Loucy (cell line): ENCODE data around the gene STAT5A.

Source experiments
- EZH2phosphoT487 ChIP-seq: fragments of 200-600 bp; IDR thresholded peaks from 2 replicates; pipeline ENCODE4 v1.6.1; 2018; ENCODE audit warnings: antibody characterized with exemption, mild to moderate bottlenecking, moderate library complexity, borderline replicate concordance
- TF ChIP-seq, protein P1 (sequence below): fragments of 200-600 bp; sonication (generic); conservative IDR thresholded peaks from 2 replicates; pipeline ENCODE4 v1.5.1; 2014; ENCODE audit warnings: mild to moderate bottlenecking, antibody characterized with exemption, low read length

DNA sequence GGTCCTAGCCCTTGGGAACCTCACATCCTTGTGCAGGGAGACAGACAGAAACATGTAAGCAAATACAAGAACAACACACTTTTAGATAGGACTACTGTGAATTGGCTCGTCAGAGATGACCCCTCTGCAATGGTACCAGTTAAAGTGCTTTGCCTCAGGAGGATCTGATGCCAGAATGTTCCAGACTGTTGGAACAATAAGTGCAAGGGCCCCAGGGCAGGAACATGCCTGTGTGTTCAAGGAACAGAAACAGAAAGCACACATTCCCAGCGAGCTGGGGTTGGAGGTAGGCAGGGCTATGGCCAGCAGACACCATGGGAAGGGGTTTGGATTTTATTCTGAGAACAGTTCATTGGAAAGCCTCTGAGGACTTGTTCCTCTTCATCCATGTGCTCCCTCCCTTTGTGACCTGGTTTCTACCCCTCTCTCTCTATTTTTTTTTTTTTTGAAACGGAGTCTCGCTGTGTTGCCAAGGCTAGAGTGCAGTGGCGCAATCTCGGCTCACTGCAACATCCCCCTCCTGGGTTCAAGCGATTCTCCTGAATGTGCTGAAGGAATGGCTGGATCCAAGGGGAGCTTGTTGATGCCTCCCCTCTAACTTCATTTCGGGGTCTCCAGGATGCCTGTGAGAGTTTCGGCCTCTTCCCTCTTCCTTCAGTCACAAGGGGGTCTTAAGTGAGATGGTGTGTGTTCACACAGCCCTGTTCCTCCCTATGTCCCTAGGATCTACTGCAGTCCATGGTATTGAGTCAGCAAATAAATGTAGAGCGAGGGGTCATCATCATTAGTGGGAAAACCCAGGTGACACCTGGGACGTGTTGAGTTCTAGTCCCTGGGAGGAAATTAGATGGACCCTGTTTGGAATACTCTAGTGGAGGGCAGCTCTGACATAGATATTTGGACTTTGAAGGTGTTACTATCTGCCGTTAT lies 6.4 kb downstream of the STAT5A start:
- TF ChIP-seq, protein P1, sequence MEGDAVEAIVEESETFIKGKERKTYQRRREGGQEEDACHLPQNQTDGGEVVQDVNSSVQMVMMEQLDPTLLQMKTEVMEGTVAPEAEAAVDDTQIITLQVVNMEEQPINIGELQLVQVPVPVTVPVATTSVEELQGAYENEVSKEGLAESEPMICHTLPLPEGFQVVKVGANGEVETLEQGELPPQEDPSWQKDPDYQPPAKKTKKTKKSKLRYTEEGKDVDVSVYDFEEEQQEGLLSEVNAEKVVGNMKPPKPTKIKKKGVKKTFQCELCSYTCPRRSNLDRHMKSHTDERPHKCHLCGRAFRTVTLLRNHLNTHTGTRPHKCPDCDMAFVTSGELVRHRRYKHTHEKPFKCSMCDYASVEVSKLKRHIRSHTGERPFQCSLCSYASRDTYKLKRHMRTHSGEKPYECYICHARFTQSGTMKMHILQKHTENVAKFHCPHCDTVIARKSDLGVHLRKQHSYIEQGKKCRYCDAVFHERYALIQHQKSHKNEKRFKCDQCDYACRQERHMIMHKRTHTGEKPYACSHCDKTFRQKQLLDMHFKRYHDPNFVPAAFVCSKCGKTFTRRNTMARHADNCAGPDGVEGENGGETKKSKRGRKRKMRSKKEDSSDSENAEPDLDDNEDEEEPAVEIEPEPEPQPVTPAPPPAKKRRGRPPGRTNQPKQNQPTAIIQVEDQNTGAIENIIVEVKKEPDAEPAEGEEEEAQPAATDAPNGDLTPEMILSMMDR, result no peak
- TF ChIP-seq EZH2phosphoT487, result no peak
